Right atrium auricular region (tissue), 2 donors: ENCODE measurements around the gene DHRS12. TPM values are rescaled to one million over a fixed set of nuclear protein-coding genes. Genes with fewer than 3 reads are reported as not detected.

ENCODE experiments used
- DNase-seq: peaks from one replicate; pipeline ENCODE4 v3.0.0-alpha.2; 2019; ENCODE audit warnings: low spot score
- H3K27ac ChIP-seq, 2 donors: fragments of 200-600 bp; sonication (generic); 1 replicate in 1 of 2; 2 replicates in 1 of 2; pipeline ENCODE4 v1.5.1; 2016 to 2019
- H3K27me3 ChIP-seq, 2 donors: fragments of 200-600 bp; sonication (generic); one replicate each; pipeline versions ENCODE4 v1.5.1 to v1.6.0; 2017 to 2019
- H3K36me3 ChIP-seq: fragments of 200-600 bp; sonication (generic); one replicate; pipeline ENCODE4 v1.5.1; 2016
- H3K4me1 ChIP-seq, 2 donors: fragments of 200-600 bp; sonication (generic); one replicate each; pipeline versions ENCODE4 v1.5.1 to v1.6.0; 2017 to 2019
- H3K4me3 ChIP-seq, 2 donors: fragments of 200-600 bp; sonication (generic); 1 replicate in 1 of 2; 2 replicates in 1 of 2; pipeline ENCODE4 v1.5.1; 2017 to 2019; ENCODE audit warnings: mild to moderate bottlenecking in 1 of 2, moderate library complexity in 1 of 2
- H3K9me3 ChIP-seq, 2 donors: fragments of 200-600 bp; sonication (generic); one replicate each; pipeline ENCODE4 v1.5.1; 2019
- total RNA-seq, 2 donors: library from RNA; depleted of rRNA; stranded (reverse); fragments of >200 nt; gene quantifications; one replicate each; pipeline ENCODE4 v1.1.0, GENCODE V29; 2016
- TF ChIP-seq, protein P1 (sequence below), 2 donors: fragments of 200-600 bp; sonication (generic); IDR thresholded peaks; one replicate each; pipeline ENCODE4 v1.5.1; 2019; ENCODE audit warnings: antibody characterized with exemption in 2 of 2

Gene DHRS12
- total RNA-seq, 2 donors from 2014 or later, result 9.6 to 10.1 TPM

DNA sequence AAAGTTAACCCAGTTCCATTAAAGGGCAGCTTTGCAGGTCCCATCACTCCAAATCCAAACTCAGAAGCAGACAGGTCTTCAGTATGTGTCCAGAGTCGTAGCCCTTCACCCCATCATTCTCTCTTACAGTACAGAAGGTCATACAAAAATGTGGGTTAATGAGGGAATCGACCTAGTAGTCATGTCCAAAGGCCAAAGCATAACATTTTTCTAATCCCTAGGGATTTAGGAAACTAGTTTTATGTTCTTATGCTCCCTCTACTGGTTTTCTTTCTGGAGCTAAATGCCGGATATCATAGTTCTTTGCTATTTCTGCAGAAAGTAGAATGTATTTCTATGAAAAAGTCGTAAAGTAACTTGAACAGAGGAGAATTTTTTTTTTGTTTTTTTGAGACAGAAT lies 72.2 kb downstream of the DHRS12 start:
- DNase-seq, result no peak
- Histone ChIP-seq H3K27ac (no peak overlapping the region), H3K4me1 (peaks cover 0 to 34% of the 10 kb centered on the region in 2 donors), H3K36me3 (no peaks in the 10 kb centered on the region), H3K4me3 (no peak overlapping the region), H3K27me3 (no peaks in the 10 kb centered on the region), H3K9me3 (no peaks in the 10 kb centered on the region)
- TF ChIP-seq, protein P1, sequence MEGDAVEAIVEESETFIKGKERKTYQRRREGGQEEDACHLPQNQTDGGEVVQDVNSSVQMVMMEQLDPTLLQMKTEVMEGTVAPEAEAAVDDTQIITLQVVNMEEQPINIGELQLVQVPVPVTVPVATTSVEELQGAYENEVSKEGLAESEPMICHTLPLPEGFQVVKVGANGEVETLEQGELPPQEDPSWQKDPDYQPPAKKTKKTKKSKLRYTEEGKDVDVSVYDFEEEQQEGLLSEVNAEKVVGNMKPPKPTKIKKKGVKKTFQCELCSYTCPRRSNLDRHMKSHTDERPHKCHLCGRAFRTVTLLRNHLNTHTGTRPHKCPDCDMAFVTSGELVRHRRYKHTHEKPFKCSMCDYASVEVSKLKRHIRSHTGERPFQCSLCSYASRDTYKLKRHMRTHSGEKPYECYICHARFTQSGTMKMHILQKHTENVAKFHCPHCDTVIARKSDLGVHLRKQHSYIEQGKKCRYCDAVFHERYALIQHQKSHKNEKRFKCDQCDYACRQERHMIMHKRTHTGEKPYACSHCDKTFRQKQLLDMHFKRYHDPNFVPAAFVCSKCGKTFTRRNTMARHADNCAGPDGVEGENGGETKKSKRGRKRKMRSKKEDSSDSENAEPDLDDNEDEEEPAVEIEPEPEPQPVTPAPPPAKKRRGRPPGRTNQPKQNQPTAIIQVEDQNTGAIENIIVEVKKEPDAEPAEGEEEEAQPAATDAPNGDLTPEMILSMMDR (IDR thresholded peaks at IDR 0.05), result peak; percentile 13 to 62

DNA sequence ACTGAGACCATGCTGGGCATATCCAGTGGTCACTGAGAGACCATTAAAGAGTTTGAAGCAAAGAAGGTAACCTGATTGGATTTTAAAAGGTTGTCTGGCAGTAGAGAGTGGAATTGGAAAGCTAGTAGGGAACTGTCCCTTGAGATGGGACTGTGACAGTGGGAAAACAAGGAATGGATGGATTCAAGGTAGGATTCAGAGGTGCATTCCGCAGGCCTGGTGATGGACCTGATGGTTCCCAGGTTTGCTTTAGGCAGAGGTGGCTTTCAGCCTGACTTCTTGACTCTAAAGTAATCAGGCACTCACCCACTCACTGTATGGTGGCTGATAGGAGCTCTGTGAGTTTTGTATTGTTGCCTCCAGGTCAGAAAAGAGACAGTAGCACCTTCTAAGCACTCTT lies 73.0 kb downstream of the DHRS12 start:
- Histone ChIP-seq H3K4me3 (no peak overlapping the region), H3K4me1 (peaks cover 0 to 42% of the 10 kb centered on the region in 2 donors), H3K9me3 (no peaks in the 10 kb centered on the region)

DNA sequence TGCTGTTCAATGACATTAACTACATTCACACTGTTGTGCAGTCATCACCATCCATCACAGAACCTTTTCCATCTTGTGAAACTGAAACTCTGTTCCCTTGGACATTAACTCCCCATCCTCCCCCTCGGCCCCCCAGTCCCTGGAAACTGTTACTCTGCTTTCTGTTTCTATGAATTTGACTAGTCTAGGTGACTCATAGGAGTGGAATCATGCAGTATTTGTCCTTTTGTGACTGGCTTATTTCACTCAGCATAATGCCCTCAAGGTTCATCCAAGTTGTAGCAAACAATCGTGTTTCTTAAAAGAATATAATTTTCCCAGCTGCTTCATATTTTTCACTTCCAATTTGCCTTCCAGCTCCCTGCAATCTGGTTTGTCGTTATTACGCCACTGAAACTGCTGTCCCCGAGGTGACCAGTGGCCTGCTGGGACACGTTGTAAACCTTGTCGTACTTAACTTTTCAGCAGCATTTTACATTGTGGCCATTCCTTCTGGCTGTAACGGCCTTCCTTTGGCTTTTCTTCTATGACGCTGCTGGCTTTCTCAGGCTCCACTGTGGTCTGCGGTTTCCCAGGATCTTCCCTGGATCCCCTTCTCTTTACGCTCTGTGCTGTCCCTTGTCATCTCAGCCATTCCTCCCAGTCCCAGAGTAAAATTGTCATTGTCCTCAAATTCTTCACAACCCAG lies 74.0 kb downstream of the DHRS12 start:
- TF ChIP-seq, protein P1 (IDR thresholded peaks at IDR 0.05), result no peak
- no peak overlapping the region for H3K4me3 ChIP-seq
- peaks cover 0 to 43% of the 10 kb centered on the region in 2 donors for H3K4me1 ChIP-seq
- H3K27ac ChIP-seq, result peak overlapping the region; percentile 65 to 66
- no peaks in the 10 kb centered on the region for H3K36me3 ChIP-seq
- no peaks in the 10 kb centered on the region for H3K27me3 ChIP-seq
- peak; percentile 85 for DNase-seq
- no peaks in the 10 kb centered on the region for H3K9me3 ChIP-seq

More for the DNA sequence above, 73.0 kb downstream of the DHRS12 start:
- no peaks in the 10 kb centered on the region for H3K36me3 ChIP-seq
- no peaks in the 10 kb centered on the region for H3K27me3 ChIP-seq
- TF ChIP-seq, protein P1 (IDR thresholded peaks at IDR 0.05), result no peak
- H3K27ac ChIP-seq, result peak overlapping the region; percentile 65 to 66
- DNase-seq, result no peak

DNA sequence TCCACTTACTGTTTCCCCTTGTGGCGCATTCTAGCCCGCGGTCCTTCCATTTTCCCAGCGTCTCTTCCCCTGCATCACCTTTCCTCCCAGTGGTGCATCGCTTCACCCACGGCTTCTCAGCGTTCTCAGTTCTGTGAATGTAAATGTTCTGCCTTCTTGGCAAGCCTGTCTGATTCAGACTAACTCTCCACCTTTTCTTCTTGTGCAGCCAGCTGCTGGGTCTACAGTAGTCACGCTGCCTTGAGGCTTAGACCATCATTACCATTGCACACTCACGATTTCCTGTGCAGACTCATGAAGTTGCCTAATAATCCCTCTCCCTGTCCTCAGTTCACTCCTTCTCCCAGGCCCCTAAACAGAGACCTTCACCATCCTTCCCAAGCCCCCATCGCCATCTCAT lies 75.0 kb downstream of the DHRS12 start:
- Histone ChIP-seq H3K27me3 (no peaks in the 10 kb centered on the region), H3K4me3 (no peak overlapping the region), H3K4me1 (peaks cover 0 to 43% of the 10 kb centered on the region in 2 donors), H3K36me3 (no peaks in the 10 kb centered on the region), H3K27ac (no peak overlapping the region), H3K9me3 (no peaks in the 10 kb centered on the region)
- TF ChIP-seq, protein P1 (IDR thresholded peaks at IDR 0.05), result no peak
- no peak for DNase-seq

DNA sequence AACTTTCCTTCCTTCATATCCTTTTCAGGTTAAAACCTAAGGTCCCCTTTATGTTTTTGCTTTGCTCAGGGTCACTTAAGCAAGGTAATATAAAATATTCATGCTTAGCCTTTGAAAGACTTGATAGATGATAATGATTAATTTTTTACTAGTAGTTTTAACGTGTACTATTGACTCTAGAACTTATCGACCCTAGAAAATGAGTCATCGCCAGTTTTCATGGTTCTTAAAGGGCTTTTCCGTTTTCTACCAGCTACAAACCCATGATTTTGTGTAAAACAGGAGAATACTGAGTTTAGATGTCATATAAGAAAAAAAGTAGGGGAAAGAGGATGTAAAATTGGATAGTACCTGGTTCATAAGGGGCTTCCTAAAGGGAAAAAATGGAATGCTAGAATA lies 75.7 kb downstream of the DHRS12 start:
- Histone ChIP-seq H3K27me3 (no peaks in the 10 kb centered on the region), H3K9me3 (no peaks in the 10 kb centered on the region), H3K27ac (no peak overlapping the region), H3K4me3 (no peak overlapping the region), H3K4me1 (peaks cover 0 to 43% of the 10 kb centered on the region in 2 donors), H3K36me3 (no peaks in the 10 kb centered on the region)
- DNase-seq, result no peak
- TF ChIP-seq, protein P1 (IDR thresholded peaks at IDR 0.05), result no peak
